ENCODE data around the gene PHOSPHO2. TPM values are rescaled to one million over a fixed set of nuclear protein-coding genes. Genes with fewer than 3 reads are reported as not detected.

PHOSPHO2 gene, protein sequence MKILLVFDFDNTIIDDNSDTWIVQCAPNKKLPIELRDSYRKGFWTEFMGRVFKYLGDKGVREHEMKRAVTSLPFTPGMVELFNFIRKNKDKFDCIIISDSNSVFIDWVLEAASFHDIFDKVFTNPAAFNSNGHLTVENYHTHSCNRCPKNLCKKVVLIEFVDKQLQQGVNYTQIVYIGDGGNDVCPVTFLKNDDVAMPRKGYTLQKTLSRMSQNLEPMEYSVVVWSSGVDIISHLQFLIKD
- total RNA-seq = 3.4 TPM
- long read RNA-seq, transcript PHOSPHO2-201 (4 exons, 1,125 nt) = major isoform, 5 of 7 reads
- long read RNA-seq, partial matches to known transcripts = 1 of 7 reads
- long read RNA-seq, other reads (novel, unspliced or antisense) = 1 of 7 reads

GRCh38 chr2:169694113-169694893, at the start of gene PHOSPHO2, which contains the start of gene CFAP210:
PHOSPHO2 (plus strand) TSS chr2:169694469; CDS start chr2:169700972, 6,503 bp downstream.
CFAP210 (minus strand) TSS chr2:169694405; CDS start chr2:169694327, 78 bp downstream.
- DNase-seq (peak; percentile 100), ATAC-seq (peak; percentile 100)
- intact Hi-C loops (cut with micrococcal nuclease) = no loop called here

DNA sequence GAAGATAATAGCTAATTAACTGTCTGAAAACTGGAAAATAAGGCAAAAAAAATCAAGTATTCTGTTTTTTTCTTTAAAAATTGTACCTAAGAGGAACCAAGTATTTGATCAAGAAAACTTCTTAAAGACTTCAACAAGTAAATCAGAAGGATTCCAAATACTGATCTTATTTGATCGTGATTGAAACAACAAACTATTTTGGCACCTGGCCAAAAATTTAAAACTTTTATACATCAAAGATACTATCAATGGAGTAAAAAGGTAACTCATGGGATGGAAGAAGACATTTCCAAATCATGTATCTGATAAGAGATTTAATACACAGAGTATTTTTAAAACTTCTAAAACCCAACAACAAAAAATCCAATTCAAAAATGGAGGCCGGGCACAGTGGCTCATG, 46.8 kb upstream of the PHOSPHO2 start:
- ATAC-seq = no peak
- intact Hi-C loops (cut with micrococcal nuclease) = no loop called here

GRCh38 chr2:169649278-169649677, 45.0 kb upstream of the PHOSPHO2 start:
- intact Hi-C loops (cut with micrococcal nuclease) = no loop called here
- ATAC-seq = no peak
- no peak for DNase-seq

More for the DNA sequence above, 46.8 kb upstream of the PHOSPHO2 start:
- DNase-seq = no peak

GRCh38 chr2:169653636-169654035, 40.6 kb upstream of the PHOSPHO2 start:
- ATAC-seq (no peak), DNase-seq (no peak)
- intact Hi-C loops (cut with micrococcal nuclease) = no loop called here

DNA sequence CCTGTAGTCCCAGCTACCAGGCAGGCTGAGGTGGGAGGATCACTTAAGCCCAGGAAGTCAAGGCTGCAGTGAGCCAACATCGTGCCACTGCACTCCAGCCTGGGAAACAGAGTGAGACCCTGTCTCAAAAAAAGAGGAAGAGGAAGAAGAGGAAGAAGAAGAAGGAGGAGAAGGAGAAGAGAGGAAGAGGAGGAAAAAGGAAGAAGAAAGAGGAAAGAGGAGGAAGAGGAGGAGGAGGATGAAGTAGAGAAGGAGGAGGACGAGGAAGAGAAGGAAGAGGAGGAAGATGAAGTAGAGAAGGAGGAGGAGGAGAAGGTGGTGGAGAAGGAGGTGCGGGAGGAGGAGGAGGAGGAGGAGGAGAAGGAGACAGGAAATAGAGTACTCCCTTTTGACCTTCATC, 38.1 kb upstream of the PHOSPHO2 start:
- no peak for ATAC-seq
- intact Hi-C loops (cut with micrococcal nuclease) = no loop called here

DNA sequence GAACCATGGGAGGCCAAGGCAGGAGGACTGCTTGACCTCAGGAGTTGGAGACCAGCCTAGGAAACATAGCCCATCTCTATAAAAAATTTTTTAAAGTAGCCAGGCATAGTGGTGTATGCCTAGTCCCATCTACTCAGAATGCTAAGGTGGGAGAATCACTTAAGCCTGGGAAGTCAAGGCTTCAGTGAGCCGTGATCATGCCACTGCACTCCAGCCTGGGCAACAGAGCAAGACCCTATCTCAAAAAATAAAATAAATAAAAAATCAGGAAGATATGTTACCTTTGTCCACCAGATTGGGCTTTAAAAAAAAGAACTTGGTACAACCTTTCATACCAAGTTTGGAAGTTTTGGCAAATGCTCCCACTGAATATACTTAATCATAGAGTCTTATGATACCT, 35.4 kb upstream of the PHOSPHO2 start:
- no peak for ATAC-seq
- no peak for DNase-seq
- intact Hi-C loops (cut with micrococcal nuclease) = no loop called here

More for the DNA sequence above, 38.1 kb upstream of the PHOSPHO2 start:
- no peak for DNase-seq

DNA sequence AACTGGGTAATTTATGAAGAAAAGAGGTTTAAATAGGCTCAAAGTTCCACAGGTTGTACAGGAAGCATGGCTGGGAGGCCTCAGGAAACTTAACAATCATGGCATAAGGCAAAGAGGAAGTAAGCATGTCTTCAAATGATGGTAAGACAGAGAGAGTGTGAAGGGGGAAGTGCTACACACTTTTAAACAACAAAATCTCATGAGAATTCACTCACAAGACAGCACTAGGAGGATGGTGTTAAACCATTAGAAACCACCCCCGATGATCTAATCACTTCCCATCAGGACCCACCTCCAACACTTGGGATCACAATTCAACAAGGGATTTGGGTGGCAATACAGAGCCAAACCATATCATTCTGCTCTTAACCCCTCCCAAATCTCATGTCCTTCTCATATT, 34.9 kb upstream of the PHOSPHO2 start:
- DNase-seq (no peak), ATAC-seq (no peak)
- intact Hi-C loops (cut with micrococcal nuclease) = no loop called here

- intact Hi-C loops (cut with micrococcal nuclease) = no loop called here
- DNase-seq (no peak), ATAC-seq (no peak)
Observed at GRCh38 chr2:169661265-169661664, 33.0 kb upstream of the PHOSPHO2 start.

- intact Hi-C loops (cut with micrococcal nuclease) = no loop called here
- no peak for ATAC-seq
- DNase-seq = no peak
Observed at GRCh38 chr2:169662744-169663143, 31.5 kb upstream of the PHOSPHO2 start.

- intact Hi-C loops (cut with micrococcal nuclease) = no loop called here
- DNase-seq = no peak
- no peak for ATAC-seq
Observed at GRCh38 chr2:169663247-169663646, 31.0 kb upstream of the PHOSPHO2 start.

DNA sequence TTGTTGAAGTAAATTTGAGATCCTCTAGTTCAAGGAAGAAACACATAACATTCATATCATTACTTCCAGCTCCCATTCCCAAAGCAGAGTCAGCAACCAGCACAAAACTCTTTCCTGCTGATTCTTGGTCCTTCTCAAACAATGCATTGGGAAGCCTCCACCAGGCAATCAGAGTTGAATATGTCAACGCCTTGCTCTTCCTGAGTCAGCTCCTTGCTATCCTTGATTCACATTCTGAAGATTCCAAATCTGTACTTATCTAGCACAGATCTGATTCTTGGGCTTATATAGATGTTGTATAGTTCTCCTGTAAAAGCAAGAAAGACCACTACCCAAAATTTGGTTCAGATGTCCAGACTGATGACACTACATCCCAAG, 29.7 kb upstream of the PHOSPHO2 start:
- no peak for ATAC-seq
- intact Hi-C loops (cut with micrococcal nuclease) = no loop called here
- DNase-seq = no peak

DNA sequence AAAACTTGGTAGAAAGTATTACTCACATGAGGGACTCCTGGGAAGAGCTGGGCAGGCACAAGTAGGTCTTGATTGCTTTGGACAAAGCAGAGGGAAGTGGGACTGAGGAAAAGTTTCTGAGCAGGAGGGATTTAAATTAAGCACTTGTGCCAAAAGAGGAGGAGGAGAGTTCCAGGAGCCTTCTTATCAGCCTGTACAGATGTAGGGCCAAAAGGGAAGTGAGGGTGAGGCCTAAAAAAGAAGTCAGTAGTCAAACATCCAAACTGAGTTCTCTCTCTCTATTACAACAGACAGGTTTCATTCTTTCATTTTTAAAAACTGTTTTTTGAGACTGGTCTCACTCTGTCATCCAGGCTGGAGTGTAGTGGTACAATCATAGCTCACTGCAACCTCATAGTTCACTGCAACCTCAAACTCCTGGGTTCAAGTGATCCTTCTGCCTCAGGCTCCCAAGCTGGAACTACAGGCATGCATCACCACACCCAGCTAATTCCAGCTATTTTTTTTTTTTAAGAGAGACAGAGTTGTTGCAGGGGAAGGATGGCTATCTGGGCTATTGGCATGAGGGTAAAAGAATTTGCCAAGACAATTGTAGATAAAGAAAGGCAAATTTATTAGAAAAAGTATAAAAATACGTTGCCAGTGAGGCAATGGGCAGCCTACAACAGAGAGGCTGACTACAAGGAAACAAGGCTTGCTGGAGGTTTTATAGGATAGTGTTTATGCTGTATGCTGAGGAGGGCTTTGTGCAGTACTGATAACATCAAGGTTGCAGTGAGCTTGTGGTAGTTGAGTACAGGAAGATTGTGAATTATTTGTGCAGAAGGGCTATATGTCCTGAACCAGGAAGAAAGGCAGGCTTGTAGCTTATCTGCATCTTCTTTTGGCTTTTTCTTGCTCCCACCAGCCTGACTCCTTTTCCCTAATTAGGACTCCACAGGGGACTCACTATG, 29.0 kb upstream of the PHOSPHO2 start:
- DNase-seq (no peak), ATAC-seq (peak; percentile 48)
- intact Hi-C loops (cut with micrococcal nuclease) = no loop called here

DNA sequence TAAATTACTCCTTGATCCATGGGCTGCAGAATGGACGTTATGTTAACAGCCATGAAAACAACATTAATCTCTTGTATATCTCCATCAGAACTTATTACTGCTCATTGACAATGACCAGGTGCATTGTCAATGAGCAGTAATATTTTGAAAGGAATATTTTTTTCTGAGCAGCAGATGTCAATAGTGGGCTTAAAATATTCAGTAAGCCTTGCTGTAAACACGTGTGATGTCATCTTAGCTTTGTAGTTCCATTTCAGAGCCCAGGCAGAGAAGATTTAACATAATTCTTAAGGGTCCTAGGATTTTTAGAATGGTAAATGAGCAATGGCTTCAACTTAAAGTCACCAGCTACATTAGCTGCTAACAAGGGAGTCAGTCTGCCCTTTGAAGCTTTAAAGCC, 26.7 kb upstream of the PHOSPHO2 start:
- intact Hi-C loops (cut with micrococcal nuclease) = no loop called here
- no peak for ATAC-seq

DNA sequence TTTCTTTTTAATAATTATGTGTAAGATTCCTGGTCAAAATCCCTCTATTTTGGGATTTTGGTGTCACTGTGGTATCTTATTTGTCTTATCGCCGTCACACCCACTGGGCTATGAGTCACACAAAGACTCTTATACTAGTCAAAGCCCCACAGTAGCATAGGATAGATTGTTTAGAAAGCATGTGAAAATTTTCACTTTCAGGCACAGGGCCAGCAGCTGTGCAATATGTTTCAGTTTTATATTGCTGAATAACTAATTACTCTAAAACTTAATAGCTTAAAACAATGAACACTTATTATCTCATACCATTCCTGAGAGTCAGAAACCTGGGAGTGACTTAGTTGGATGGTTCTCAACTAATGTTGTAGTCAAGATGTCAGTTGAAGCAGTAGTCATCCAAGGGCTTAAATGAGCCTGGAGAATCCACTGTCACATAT, 24.0 kb upstream of the PHOSPHO2 start:
- intact Hi-C loops (cut with micrococcal nuclease) = no loop called here

More for the DNA sequence above, 26.7 kb upstream of the PHOSPHO2 start:
- no peak for DNase-seq

DNA sequence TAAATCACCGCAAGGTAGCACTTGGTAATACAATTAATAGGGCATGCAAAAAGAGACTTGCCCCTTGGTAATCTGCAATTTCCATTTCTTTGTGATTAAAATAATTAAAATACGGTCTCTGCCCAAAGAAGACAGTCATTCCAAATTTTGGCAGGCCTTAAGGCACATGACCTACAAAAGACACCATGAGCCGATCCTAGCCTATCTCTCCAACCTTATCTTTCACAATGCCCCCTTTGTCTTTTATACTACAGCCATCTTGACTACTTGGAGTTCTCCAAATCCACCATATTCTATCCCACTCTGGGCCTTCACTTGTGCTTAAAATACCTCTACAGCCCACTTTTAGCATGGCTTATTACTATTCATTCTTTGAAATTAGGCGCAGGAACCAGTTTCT, 23.3 kb upstream of the PHOSPHO2 start:
- DNase-seq (no peak), ATAC-seq (no peak)
- intact Hi-C loops (cut with micrococcal nuclease) = no loop called here

More for the DNA sequence above, 24.0 kb upstream of the PHOSPHO2 start:
- ATAC-seq (no peak), DNase-seq (no peak)

DNA sequence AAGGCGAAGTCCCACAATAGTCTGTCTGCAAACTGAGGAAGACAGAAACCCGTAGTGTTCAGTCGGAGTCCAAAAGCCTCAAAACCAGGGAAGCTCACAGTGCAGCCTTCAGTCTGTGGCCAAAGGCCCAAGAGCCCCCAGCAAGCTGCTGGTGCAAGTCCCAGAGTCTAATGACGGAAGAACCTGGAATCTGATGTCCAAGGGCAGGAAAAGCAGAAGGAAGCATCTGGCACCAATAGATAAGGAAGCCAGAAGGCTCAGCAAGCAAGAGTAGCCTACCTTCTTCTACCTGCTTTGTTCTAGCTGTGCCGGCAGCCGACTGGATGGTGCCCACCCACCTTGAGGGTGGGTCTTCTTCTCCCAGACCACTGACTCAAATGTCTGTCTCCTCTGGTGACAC, 21.9 kb upstream of the PHOSPHO2 start:
- intact Hi-C loops (cut with micrococcal nuclease) = no loop called here
- DNase-seq (no peak), ATAC-seq (no peak)

GRCh38 chr2:169673106-169673505, 21.2 kb upstream of the PHOSPHO2 start:
- DNase-seq = no peak
- intact Hi-C loops (cut with micrococcal nuclease) = no loop called here
- ATAC-seq = no peak

- intact Hi-C loops (cut with micrococcal nuclease) = no loop called here
- ATAC-seq = no peak
Observed at GRCh38 chr2:169673921-169674320, 20.3 kb upstream of the PHOSPHO2 start.

DNA sequence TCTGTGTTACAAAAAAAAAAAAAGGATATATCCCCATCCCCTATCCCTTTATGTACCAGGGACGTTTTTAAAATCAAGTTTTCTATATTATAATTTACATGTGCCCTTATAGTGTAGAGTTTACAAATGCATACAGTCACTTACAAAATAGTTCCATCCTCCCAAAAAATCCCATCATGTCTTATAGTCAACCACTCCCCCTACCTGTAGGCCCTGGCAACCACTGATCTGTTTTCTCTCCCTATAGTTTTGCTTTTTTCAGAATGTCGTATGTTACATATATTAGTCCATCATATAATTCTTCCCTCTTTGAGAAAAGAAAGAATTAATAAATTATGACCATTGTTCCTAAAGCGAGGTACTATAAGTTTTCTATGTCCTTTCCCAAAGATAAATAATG, 17.9 kb upstream of the PHOSPHO2 start:
- intact Hi-C loops (cut with micrococcal nuclease) = no loop called here
- ATAC-seq (no peak), DNase-seq (no peak)

More at GRCh38 chr2:169673921-169674320, 20.3 kb upstream of the PHOSPHO2 start:
- no peak for DNase-seq

Data from left ventricle myocardium superior (tissue), 1 donor.